CD14-positive monocyte (primary cell): ENCODE measurements around the gene TTLL10. TPM values are rescaled to one million over a fixed set of nuclear protein-coding genes. Genes with fewer than 3 reads are reported as not detected.

ENCODE experiments used
- DNase-seq, 3 donors: peaks; one replicate each; pipeline ENCODE4 v3.0.0-alpha.2; 2011 to 2022
- H2AFZ ChIP-seq: 2 replicates; pipeline ENCODE4 v1.6.0; 2012; ENCODE audit warnings: mild to moderate bottlenecking, low read depth, low read length, inconsistent platforms; ENCODE audit not compliant: insufficient read depth, poor library complexity, severe bottlenecking
- H3K27ac ChIP-seq, 2 donors: 1 replicate in 1 of 2; 2 replicates in 1 of 2; pipeline ENCODE4 v1.5.1; 2012 to 2013; ENCODE audit warnings: low read length in 2 of 2, control low read depth in 1 of 2, inconsistent platforms in 1 of 2, low read depth in 1 of 2, mild to moderate bottlenecking in 1 of 2
- H3K27me3 ChIP-seq, 2 donors: one replicate each; pipeline versions ENCODE4 v1.6.0 to v1.6.1; 2011 to 2013; ENCODE audit warnings: low read length in 2 of 2; ENCODE audit not compliant: control insufficient read depth in 2 of 2, insufficient read depth in 2 of 2
- H3K36me3 ChIP-seq, 2 donors: replicated peaks in 1 of 2; 1 replicate in 1 of 2; 2 replicates in 1 of 2; pipeline versions ENCODE4 v1.5.1 to v1.6.1; 2012 to 2013; ENCODE audit warnings: low read length in 2 of 2, control low read depth in 1 of 2, inconsistent platforms in 1 of 2, mild to moderate bottlenecking in 1 of 2; ENCODE audit not compliant: insufficient read depth in 2 of 2, control insufficient read depth in 1 of 2
- H3K4me1 ChIP-seq, 2 donors: 1 replicate in 1 of 2; 2 replicates in 1 of 2; pipeline versions ENCODE4 v1.5.1 to v1.6.1; 2012 to 2013; ENCODE audit warnings: low read length in 2 of 2, control low read depth in 1 of 2, inconsistent platforms in 1 of 2, mild to moderate bottlenecking in 1 of 2, moderate library complexity in 1 of 2; ENCODE audit not compliant: insufficient read depth in 2 of 2, control insufficient read depth in 1 of 2
- H3K4me2 ChIP-seq: replicated peaks from 2 replicates; pipeline ENCODE3; 2012; ENCODE audit warnings: low read length, moderate library complexity, mild to moderate bottlenecking; ENCODE audit not compliant: poor library complexity, severe bottlenecking; ENCODE audit errors: extremely low read depth
- H3K4me3 ChIP-seq, 3 experiments: fragments of 200-600 bp in 1 of 3; sonication (generic) in 1 of 3; replicated peaks in 1 of 3; 1 replicate in 2 of 3; 2 replicates in 1 of 3; pipeline ENCODE4 v1.5.1; 2011 to 2013; ENCODE audit warnings: low read length in 3 of 3, mild to moderate bottlenecking in 3 of 3, control low read depth in 2 of 3, low read depth in 2 of 3, inconsistent platforms in 1 of 3, moderate library complexity in 1 of 3
- H3K79me2 ChIP-seq: 2 replicates; pipeline ENCODE4 v1.6.0; 2012; ENCODE audit warnings: mild to moderate bottlenecking, control low read depth, inconsistent platforms, low read length, moderate library complexity; ENCODE audit not compliant: insufficient read depth
- H3K9ac ChIP-seq: 2 replicates; pipeline ENCODE4 v1.6.0; 2017; ENCODE audit warnings: low read length, mild to moderate bottlenecking; ENCODE audit not compliant: insufficient read depth, poor library complexity, severe bottlenecking
- H3K9me3 ChIP-seq, 2 donors: replicated peaks in 1 of 2; 1 replicate in 1 of 2; 2 replicates in 1 of 2; pipeline versions ENCODE4 v1.5.1 to v1.6.1; 2012 to 2013; ENCODE audit warnings: low read length in 2 of 2, control low read depth in 1 of 2; ENCODE audit not compliant: control insufficient read depth in 1 of 2, insufficient read depth in 1 of 2
- H4K20me1 ChIP-seq: 2 replicates; pipeline ENCODE4 v1.6.0; 2012; ENCODE audit warnings: mild to moderate bottlenecking, low read length, control low read depth, moderate library complexity; ENCODE audit not compliant: insufficient read depth
- H3K27ac Mint-ChIP-seq, 7 donors: one replicate each; pipeline ENCODE4 v1.8.0; 2020; ENCODE audit warnings: mild to moderate bottlenecking in 7 of 7, mixed read lengths in 7 of 7, moderate library complexity in 6 of 7, inconsistent platforms in 2 of 7
- H3K27me3 Mint-ChIP-seq, 3 donors: one replicate each; pipeline ENCODE4 v1.8.0; 2021 to 2022; ENCODE audit warnings: low read depth in 3 of 3, mild to moderate bottlenecking in 3 of 3, mixed read lengths in 3 of 3, moderate library complexity in 3 of 3, inconsistent platforms in 1 of 3
- H3K36me3 Mint-ChIP-seq, 2 donors: one replicate each; pipeline ENCODE4 v1.8.0; 2020; ENCODE audit warnings: mixed read lengths in 2 of 2, inconsistent platforms in 1 of 2, mild to moderate bottlenecking in 1 of 2
- H3K4me1 Mint-ChIP-seq: one replicate; pipeline ENCODE4 v1.8.0; 2020; ENCODE audit warnings: mild to moderate bottlenecking, mixed read lengths
- H3K4me3 Mint-ChIP-seq, 2 donors: one replicate each; pipeline ENCODE4 v1.8.0; 2020; ENCODE audit warnings: mild to moderate bottlenecking in 2 of 2, mixed read lengths in 2 of 2, moderate library complexity in 1 of 2
- H3K9me3 Mint-ChIP-seq, 7 donors: one replicate each; pipeline ENCODE4 v1.8.0; 2020 to 2022; ENCODE audit warnings: mixed read lengths in 7 of 7, mild to moderate bottlenecking in 6 of 7, moderate library complexity in 6 of 7, inconsistent platforms in 2 of 7
- WGBS: methylation state at CpG from one replicate; pipeline ENCODE4 v1.1.5; 2013; ENCODE audit warnings: missing lambda C conversion rate; ENCODE audit not compliant: insufficient coverage; 5-methylcytosine and 5-hydroxymethylcytosine counted together
- intact Hi-C, 2 donors: fragments of 100-400 bp; cut with micrococcal nuclease; formaldehyde crosslinking; loops; one replicate each; pipeline versions ENCODE4 v1.15.0 to v1.15.1; 2023
- polyA plus RNA-seq, 3 donors: library from polyadenylated mRNA; depleted of rRNA in 1 of 3; unstranded in 2 of 3; stranded (reverse) in 1 of 3; fragments of 300-500 nt in 2 of 3; fragments of >200 nt in 1 of 3; fragmentation: Illumina TruSeq in 2 of 3; gene quantifications; 1 replicate in 2 of 3; 2 replicates in 1 of 3; pipeline ENCODE4 v1.2.3, GENCODE V29; 2012 to 2021
- TF ChIP-seq, protein P1 (sequence below): fragments of 200-600 bp; IDR thresholded peaks from one replicate; pipeline ENCODE4 v1.8.0; 2022; ENCODE audit warnings: antibody characterized with exemption, mild to moderate bottlenecking

Gene TTLL10
- polyA plus RNA-seq, 3 donors: 0.06 TPM; not detected in 2

DNA sequence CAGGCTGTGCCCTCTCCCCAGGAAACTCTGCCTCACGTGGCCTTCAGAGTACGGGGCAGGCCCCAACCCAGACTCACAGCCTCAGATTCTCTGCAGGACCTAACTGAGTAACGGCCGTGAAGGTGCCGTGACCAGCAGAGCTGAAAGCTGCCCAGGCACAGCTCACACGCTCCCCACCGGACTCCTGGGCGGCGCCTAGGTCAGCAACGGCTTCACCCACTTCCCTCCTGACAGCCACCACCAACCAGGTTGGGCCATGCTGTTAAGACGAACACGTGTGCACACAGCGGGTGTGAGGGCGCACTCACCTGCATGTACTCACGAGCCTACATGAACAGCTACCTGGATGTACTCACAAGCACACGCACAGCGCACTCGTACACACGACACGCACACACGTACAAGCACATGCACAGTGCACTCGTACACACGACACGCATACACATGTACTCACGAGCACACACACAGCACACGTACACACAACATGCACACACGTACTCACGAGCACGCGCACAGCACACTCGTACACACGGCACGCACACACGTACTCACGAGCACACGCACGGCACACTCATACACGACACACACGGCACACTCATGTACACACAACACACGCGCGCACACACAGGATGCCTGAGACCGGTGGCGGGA, 49.0 kb downstream of the TTLL10 start:
- H3K27ac Mint-ChIP-seq: peak overlapping the region in 3 of 7 donors; percentile 1 to 57 (median 32)
- H3K4me1 Mint-ChIP-seq: no peaks in the 10 kb centered on the region
- Histone ChIP-seq H3K36me3 (peaks cover 88 to 99% of the 10 kb centered on the region in 2 donors), H3K27ac (no peak overlapping the region), H3K9me3 (no peaks in the 10 kb centered on the region), H3K9ac (no peak overlapping the region), H3K4me2 (no peak overlapping the region), H3K27me3 (no peaks in the 10 kb centered on the region), H3K4me1 (no peaks in the 10 kb centered on the region), H2AFZ (no peak overlapping the region), H3K79me2 (peaks cover 35% of the 10 kb centered on the region), H3K4me3 (no peak overlapping the region), H4K20me1 (peaks cover 86% of the 10 kb centered on the region)
- TF ChIP-seq, protein P1, sequence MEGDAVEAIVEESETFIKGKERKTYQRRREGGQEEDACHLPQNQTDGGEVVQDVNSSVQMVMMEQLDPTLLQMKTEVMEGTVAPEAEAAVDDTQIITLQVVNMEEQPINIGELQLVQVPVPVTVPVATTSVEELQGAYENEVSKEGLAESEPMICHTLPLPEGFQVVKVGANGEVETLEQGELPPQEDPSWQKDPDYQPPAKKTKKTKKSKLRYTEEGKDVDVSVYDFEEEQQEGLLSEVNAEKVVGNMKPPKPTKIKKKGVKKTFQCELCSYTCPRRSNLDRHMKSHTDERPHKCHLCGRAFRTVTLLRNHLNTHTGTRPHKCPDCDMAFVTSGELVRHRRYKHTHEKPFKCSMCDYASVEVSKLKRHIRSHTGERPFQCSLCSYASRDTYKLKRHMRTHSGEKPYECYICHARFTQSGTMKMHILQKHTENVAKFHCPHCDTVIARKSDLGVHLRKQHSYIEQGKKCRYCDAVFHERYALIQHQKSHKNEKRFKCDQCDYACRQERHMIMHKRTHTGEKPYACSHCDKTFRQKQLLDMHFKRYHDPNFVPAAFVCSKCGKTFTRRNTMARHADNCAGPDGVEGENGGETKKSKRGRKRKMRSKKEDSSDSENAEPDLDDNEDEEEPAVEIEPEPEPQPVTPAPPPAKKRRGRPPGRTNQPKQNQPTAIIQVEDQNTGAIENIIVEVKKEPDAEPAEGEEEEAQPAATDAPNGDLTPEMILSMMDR: no peak
- peaks cover 0 to 2% (median 0%) of the 10 kb centered on the region in 7 donors for H3K9me3 Mint-ChIP-seq
- intact Hi-C loops: no loop called here
- DNase-seq: no peak
- H3K4me3 Mint-ChIP-seq: peak overlapping the region in 1 of 2 donors; percentile 18
- peaks cover 67 to 87% of the 10 kb centered on the region in 2 donors for H3K36me3 Mint-ChIP-seq
- WGBS: 95% methylated on average over 43 of the region's 44 CpGs
- no peaks in the 10 kb centered on the region for H3K27me3 Mint-ChIP-seq

DNA sequence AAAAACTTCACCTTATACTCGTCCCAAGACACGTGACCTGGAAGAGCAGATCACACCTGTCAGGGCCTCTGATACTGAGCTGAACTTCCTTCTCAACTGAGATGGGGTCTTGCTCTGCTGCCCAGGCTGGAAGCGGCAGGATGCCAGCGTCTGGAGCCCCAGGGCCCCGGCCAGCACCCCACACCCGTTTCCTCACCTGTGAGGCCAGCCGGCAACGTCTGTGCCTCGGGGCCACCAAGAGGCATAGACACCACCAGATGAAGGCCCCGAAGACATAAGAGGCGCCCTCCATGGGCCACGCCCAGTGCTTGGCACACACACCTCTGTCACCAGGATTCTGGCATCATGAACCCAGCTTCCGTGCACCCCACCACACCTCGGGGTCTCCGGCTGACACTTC, 49.6 kb downstream of the TTLL10 start:
- Histone ChIP-seq H3K9ac (no peak overlapping the region), H4K20me1 (peaks cover 86% of the 10 kb centered on the region), H3K27ac (no peak overlapping the region), H2AFZ (no peak overlapping the region), H3K4me2 (no peak overlapping the region), H3K9me3 (no peaks in the 10 kb centered on the region), H3K4me3 (no peak overlapping the region), H3K79me2 (peaks cover 41% of the 10 kb centered on the region), H3K4me1 (no peaks in the 10 kb centered on the region), H3K27me3 (no peaks in the 10 kb centered on the region), H3K36me3 (peaks cover 88 to 99% of the 10 kb centered on the region in 2 donors)
- peak overlapping the region in 1 of 7 donors; percentile 32 for H3K27ac Mint-ChIP-seq
- no peak overlapping the region for H3K4me3 Mint-ChIP-seq
- no peaks in the 10 kb centered on the region for H3K4me1 Mint-ChIP-seq
- WGBS: over 99% methylated on average over 13 of the region's 15 CpGs
- TF ChIP-seq, protein P1: no peak
- no peaks in the 10 kb centered on the region for H3K27me3 Mint-ChIP-seq
- DNase-seq: no peak
- peaks cover 0 to 2% (median 0%) of the 10 kb centered on the region in 7 donors for H3K9me3 Mint-ChIP-seq
- intact Hi-C loops: no loop called here
- peaks cover 63 to 85% of the 10 kb centered on the region in 2 donors for H3K36me3 Mint-ChIP-seq
